HepG2 (cell line): ENCODE results near the gene RPL36. TPM values are rescaled to one million over a fixed set of nuclear protein-coding genes. Genes with fewer than 3 reads are reported as not detected.

ENCODE experiments used
- AGO1 ChIP-seq: fragments of 200-400 bp; formaldehyde crosslinking; IDR thresholded peaks from 2 replicates; pipeline ENCODE4 v1.6.1; 2017; ENCODE audit warnings: mild to moderate bottlenecking, low read depth, low read length, moderate library complexity; ENCODE audit not compliant: poor library complexity, severe bottlenecking
- ARID2 ChIP-seq: sonication (generic); formaldehyde crosslinking; IDR thresholded peaks from 2 replicates; pipeline ENCODE4 v1.8.1; 2022; ENCODE audit warnings: mild to moderate bottlenecking, missing genetic modification reagents, borderline replicate concordance
- GMEB1 ChIP-seq: sonication (generic); formaldehyde crosslinking; IDR thresholded peaks from 2 replicates; pipeline ENCODE4 v1.5.1; 2020; ENCODE audit warnings: missing genetic modification reagents, mild to moderate bottlenecking, borderline replicate concordance
- MATR3 ChIP-seq: sonication (generic); formaldehyde crosslinking; IDR thresholded peaks from 2 replicates; pipeline ENCODE4 v1.4.0; 2020; ENCODE audit warnings: missing genetic modification reagents
- MTA1 ChIP-seq: sonication (generic); formaldehyde crosslinking; IDR thresholded peaks from 2 replicates; pipeline ENCODE4 v1.4.0; 2020; ENCODE audit warnings: missing genetic modification reagents, mild to moderate bottlenecking, borderline replicate concordance
- PBX3 ChIP-seq: sonication (generic); formaldehyde crosslinking; IDR thresholded peaks from 2 replicates; pipeline ENCODE4 v1.8.1; 2023; ENCODE audit warnings: missing genetic modification reagents, inconsistent platforms, borderline replicate concordance
- RELA ChIP-seq: sonication (generic); formaldehyde crosslinking; IDR thresholded peaks from 2 replicates; pipeline ENCODE4 v1.4.0; 2020; ENCODE audit warnings: missing genetic modification reagents
- REXO4 ChIP-seq: sonication (generic); formaldehyde crosslinking; IDR thresholded peaks from 2 replicates; pipeline ENCODE4 v1.8.0; 2022; ENCODE audit warnings: missing genetic modification reagents, mild to moderate bottlenecking, borderline replicate concordance
- SNAPC2 ChIP-seq: sonication (generic); formaldehyde crosslinking; IDR thresholded peaks from 2 replicates; pipeline ENCODE4 v1.8.1; 2022; ENCODE audit warnings: mild to moderate bottlenecking, missing genetic modification reagents
- SRF ChIP-seq: IDR thresholded peaks from 2 replicates; pipeline ENCODE4 v1.6.1; 2011; ENCODE audit warnings: mild to moderate bottlenecking, low read depth, low read length, moderate library complexity
- ZGPAT ChIP-seq: IDR thresholded peaks from 2 replicates; pipeline ENCODE4 v1.6.1; 2016; ENCODE audit warnings: mild to moderate bottlenecking
- ZNF138 ChIP-seq: sonication (generic); formaldehyde crosslinking; IDR thresholded peaks from 2 replicates; pipeline ENCODE4 v1.5.0; 2020; ENCODE audit warnings: mild to moderate bottlenecking, low read depth, missing genetic modification reagents
- ZNF274 ChIP-seq: sonication (generic); formaldehyde crosslinking; IDR thresholded peaks from 2 replicates; pipeline ENCODE4 v1.5.1; 2020; ENCODE audit warnings: mild to moderate bottlenecking, missing genetic modification reagents
- ZNF337 ChIP-seq: sonication (generic); formaldehyde crosslinking; IDR thresholded peaks from 2 replicates; pipeline ENCODE4 v1.5.1; 2020; ENCODE audit warnings: missing genetic modification reagents, low read depth, mild to moderate bottlenecking, borderline replicate concordance
- ZNF503 ChIP-seq: sonication (generic); formaldehyde crosslinking; IDR thresholded peaks from 2 replicates; pipeline ENCODE4 v1.4.0; 2020; ENCODE audit warnings: missing genetic modification reagents
- ZNF552 ChIP-seq: sonication (generic); formaldehyde crosslinking; IDR thresholded peaks from 2 replicates; pipeline ENCODE4 v1.9.0; 2022; ENCODE audit warnings: missing genetic modification reagents, mild to moderate bottlenecking, borderline replicate concordance
- polyA plus RNA-seq, 8 experiments: library from polyadenylated mRNA; depleted of rRNA in 3 of 8; stranded (reverse) in 7 of 8; unstranded in 1 of 8; fragments of >200 nt; fragmentation: Illumina TruSeq in 4 of 8; extraction: Trizol in 4 of 8; gene quantifications; 2 replicates each; pipeline versions ENCODE4 v1.2.1 to v1.2.3, GENCODE V29; 2011 to 2016; ENCODE audit warnings: low read depth in 4 of 8, missing spikeins in 1 of 8, mixed read lengths in 1 of 8; ENCODE audit not compliant: insufficient read depth in 1 of 8
- total RNA-seq, 5 experiments: library from RNA; depleted of rRNA; stranded (reverse); fragments of >200 nt; fragmentation: Illumina TruSeq; extraction: Trizol; gene quantifications; 2 replicates each; pipeline ENCODE4 v1.2.3, GENCODE V29; 2016; ENCODE audit warnings: low read depth in 1 of 5
- TF ChIP-seq, protein P1 (sequence below): sonication (generic); formaldehyde crosslinking; conservative IDR thresholded peaks from 2 replicates; pipeline ENCODE4 v1.4.0; 2020; ENCODE audit warnings: mild to moderate bottlenecking, missing genetic modification reagents, moderate library complexity
- TF ChIP-seq, protein P2 (sequence below): sonication (generic); formaldehyde crosslinking; IDR thresholded peaks from 2 replicates; pipeline ENCODE4 v1.5.0; 2020; ENCODE audit warnings: missing genetic modification reagents

Gene RPL36
- total and polyA plus RNA-seq, 2 of the 13 experiments (the other 11 are each of a cell fraction or from before 2014, with no cell fraction given), result 706 to 740 TPM

GRCh38 chr19:5686647-5687359 is 3.3 kb upstream of the RPL36 start (continued):
- TF ChIP-seq ZGPAT (CRISPR knock-in tag) (peak; percentile 66), GMEB1 (CRISPR knock-in tag) (peak; percentile 70), MATR3 (no peak), SNAPC2 (CRISPR knock-in tag) (no peak), ZNF552 (CRISPR knock-in tag) (no peak), ZNF138 (CRISPR knock-in tag) (0 out of 2 replicates have a peak, but pooled peaks have one; percentile 36), AGO1 (peak; percentile 42), MTA1 (CRISPR knock-in tag) (no peak), ZNF337 (CRISPR knock-in tag) (no peak), REXO4 (no peak), ZNF503 (CRISPR knock-in tag) (no peak), ARID2 (no peak), PBX3 (CRISPR knock-in tag) (no peak), SRF (no peak), ZNF274 (no peak), RELA (CRISPR knock-in tag) (no peak)
- TF ChIP-seq, protein P1, sequence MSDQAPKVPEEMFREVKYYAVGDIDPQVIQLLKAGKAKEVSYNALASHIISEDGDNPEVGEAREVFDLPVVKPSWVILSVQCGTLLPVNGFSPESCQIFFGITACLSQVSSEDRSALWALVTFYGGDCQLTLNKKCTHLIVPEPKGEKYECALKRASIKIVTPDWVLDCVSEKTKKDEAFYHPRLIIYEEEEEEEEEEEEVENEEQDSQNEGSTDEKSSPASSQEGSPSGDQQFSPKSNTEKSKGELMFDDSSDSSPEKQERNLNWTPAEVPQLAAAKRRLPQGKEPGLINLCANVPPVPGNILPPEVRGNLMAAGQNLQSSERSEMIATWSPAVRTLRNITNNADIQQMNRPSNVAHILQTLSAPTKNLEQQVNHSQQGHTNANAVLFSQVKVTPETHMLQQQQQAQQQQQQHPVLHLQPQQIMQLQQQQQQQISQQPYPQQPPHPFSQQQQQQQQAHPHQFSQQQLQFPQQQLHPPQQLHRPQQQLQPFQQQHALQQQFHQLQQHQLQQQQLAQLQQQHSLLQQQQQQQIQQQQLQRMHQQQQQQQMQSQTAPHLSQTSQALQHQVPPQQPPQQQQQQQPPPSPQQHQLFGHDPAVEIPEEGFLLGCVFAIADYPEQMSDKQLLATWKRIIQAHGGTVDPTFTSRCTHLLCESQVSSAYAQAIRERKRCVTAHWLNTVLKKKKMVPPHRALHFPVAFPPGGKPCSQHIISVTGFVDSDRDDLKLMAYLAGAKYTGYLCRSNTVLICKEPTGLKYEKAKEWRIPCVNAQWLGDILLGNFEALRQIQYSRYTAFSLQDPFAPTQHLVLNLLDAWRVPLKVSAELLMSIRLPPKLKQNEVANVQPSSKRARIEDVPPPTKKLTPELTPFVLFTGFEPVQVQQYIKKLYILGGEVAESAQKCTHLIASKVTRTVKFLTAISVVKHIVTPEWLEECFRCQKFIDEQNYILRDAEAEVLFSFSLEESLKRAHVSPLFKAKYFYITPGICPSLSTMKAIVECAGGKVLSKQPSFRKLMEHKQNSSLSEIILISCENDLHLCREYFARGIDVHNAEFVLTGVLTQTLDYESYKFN (CRISPR knock-in tag), result peak; percentile 42; the same call in 1 of the 2 replicates
- TF ChIP-seq, protein P2, sequence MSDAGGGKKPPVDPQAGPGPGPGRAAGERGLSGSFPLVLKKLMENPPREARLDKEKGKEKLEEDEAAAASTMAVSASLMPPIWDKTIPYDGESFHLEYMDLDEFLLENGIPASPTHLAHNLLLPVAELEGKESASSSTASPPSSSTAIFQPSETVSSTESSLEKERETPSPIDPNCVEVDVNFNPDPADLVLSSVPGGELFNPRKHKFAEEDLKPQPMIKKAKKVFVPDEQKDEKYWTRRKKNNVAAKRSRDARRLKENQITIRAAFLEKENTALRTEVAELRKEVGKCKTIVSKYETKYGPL (CRISPR knock-in tag), result no peak
